ENCODE results near the gene XYLT2. TPM values are rescaled to one million over a fixed set of nuclear protein-coding genes. Genes with fewer than 3 reads are reported as not detected.

The XYLT2 gene
- total and polyA plus RNA-seq, 10 donors: 10.0 to 27.3 (median 19.6) TPM

DNA sequence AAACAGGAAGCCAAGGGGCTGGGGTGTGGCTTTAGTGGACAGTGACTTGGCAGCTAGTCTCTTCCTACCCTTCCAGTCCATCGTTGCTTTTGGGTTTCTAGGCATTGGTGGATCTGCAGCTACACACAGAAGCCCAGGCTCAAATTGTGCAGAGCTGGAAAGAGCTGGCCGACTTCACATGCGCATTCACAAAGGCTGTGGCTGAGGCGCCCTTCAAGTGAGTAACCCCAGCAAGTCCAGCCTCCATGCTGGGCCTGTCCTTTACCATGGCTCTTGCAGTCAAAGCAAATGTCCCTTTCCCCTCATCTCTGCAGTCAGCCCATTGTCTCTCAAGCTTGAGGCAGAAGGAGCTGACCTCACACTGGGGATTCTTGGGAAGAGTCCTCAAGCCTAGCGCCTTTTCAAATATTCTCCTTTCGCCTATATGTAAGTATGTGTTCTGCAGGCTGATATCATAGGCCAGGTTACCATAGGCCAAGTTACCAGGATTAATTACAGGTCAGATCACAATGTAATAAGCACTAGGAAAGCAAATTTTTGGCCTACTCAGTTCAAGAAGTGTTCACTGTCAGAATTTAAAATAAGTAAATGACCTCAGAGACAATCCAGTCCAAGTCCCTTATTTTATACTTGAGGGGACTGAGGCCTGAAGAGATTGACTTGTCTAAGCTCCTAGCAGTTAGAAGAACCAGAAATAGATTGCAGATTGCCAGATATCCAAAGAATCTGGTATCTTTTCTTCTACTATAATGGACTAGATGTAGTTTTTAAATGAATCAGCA lies 33.6 kb downstream of the XYLT2 start:
- peaks cover 7 to 64% (median 46%) of the 10 kb centered on the region in 6 donors for H3K36me3 ChIP-seq
- no peaks in the 10 kb centered on the region for H3K9me3 ChIP-seq
- intact Hi-C loops (cut with DNase I; ENCODE audit: low total_unique reads): loop anchor here (10.0 kb wide), 1 partner anchor 95 kb away; the partner anchor contains the start of gene RSAD1
- H3K4me3 ChIP-seq: no peak overlapping the region
- peak; percentile 36 for DNase-seq
- whole genome bisulfite sequencing, 5 donors: 88 to 93% (median 92%) methylated on average over 6 of the region's 6 CpGs
- no peaks in the 10 kb centered on the region for H3K27me3 ChIP-seq (replicated peaks in 1 of 7)
- no peak for TF ChIP-seq POLR2A (IDR thresholded peaks at IDR 0.05)
- TF ChIP-seq CTCF (IDR thresholded peaks at IDR 0.05 in 8 of 11, conservative IDR thresholded peaks at IDR 0.05 in 3 of 11): no peak
- no peak for TF ChIP-seq POLR2AphosphoS5 (IDR thresholded peaks at IDR 0.05)
- no peak overlapping the region for H3K27ac ChIP-seq
- no peaks in the 10 kb centered on the region for H3K4me1 ChIP-seq

DNA sequence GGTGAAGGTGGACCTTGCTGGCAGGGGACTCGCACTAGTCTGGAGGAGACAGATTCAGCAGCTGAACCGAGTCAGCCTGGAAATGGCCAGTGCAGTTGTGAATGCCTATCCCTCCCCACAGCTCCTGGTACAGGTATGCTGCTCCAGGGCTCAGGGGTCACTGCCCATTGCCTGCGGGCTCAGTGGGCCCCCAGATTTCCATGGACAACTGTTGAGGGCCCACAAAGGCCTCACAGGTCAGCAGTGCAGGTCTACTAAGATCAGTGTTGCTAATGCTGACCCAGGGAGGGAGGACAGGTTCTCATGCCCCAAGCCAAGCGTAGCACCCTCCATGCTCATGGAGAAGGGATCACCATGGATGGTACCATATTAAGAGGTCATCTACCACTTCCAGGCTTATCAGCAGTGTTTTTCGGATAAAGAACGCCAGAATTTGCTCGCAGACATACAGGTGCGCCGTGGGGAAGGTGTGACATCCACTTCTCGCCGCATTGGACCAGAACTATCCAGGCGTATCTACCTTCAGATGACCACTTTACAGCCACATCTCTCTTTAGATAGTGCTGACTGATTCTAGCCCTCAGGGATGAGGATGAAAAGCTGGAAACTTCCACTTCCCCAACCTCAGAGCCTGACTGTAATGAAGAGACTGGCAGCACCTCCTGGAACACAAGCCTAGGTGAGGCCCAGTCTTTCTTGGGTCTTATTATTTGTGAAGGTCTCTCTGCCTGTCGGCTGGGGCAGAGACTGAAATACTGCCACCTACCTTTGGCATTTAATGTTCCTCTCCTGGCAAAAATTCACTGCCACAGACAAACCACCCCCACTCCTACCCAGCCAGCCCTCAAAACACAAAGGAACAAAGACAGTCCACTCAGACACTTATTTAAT lies 34.7 kb downstream of the XYLT2 start:
- TF ChIP-seq POLR2A (IDR thresholded peaks at IDR 0.05) (no peak), CTCF (IDR thresholded peaks at IDR 0.05 in 8 of 11, conservative IDR thresholded peaks at IDR 0.05 in 3 of 11) (peak in 1 of 11 experiments; percentile 1), POLR2AphosphoS5 (IDR thresholded peaks at IDR 0.05) (peak in 1 of 3 donors; percentile 35)
- H3K4me1 ChIP-seq: no peaks in the 10 kb centered on the region
- H3K4me3 ChIP-seq: no peak overlapping the region
- peak; percentile 54 for DNase-seq
- no peaks in the 10 kb centered on the region for H3K27me3 ChIP-seq (replicated peaks in 1 of 7)
- WGBS, 5 donors: 87 to 94% (median 91%) methylated on average over 12 to 13 of the region's 13 CpGs
- intact Hi-C loops (cut with DNase I; ENCODE audit: low total_unique reads): no loop called here
- H3K36me3 ChIP-seq: peaks cover 11 to 75% (median 57%) of the 10 kb centered on the region in 6 donors
- no peak overlapping the region for H3K27ac ChIP-seq
- no peaks in the 10 kb centered on the region for H3K9me3 ChIP-seq

DNA sequence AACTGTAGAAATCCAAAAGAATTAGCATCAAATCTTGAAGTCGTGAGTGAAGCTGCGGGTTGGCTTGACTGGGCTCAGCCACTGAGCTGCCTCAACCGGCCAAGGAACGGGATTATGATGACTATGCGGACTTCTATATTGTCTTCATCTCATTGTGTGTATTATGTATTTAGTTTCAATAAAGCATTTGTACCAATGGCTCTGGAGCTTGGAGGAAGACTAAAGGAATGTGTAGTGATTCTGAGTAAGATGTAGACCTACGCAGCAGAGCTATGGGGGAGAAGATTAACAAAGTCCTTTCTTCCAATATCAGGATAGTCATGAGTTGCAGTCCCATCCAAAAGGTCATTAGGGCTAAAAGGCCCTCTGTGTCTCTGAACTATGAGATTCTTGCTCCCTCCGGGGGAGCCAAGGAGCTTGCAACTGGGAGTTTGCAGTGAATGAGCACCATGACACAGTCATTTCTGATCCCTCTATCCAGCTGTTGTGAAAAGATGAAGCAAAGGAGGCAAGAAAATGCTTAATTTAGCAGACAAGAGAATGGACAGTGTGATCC lies 35.4 kb downstream of the XYLT2 start:
- intact Hi-C loops (cut with DNase I; ENCODE audit: low total_unique reads): no loop called here
- no peaks in the 10 kb centered on the region for H3K4me1 ChIP-seq
- TF ChIP-seq CTCF (IDR thresholded peaks at IDR 0.05 in 8 of 11, conservative IDR thresholded peaks at IDR 0.05 in 3 of 11) (no peak), POLR2A (IDR thresholded peaks at IDR 0.05) (no peak)
- peak; percentile 25 for DNase-seq
- H3K9me3 ChIP-seq: no peaks in the 10 kb centered on the region
- no peak overlapping the region for H3K27ac ChIP-seq
- H3K4me3 ChIP-seq: no peak overlapping the region
- H3K27me3 ChIP-seq (replicated peaks in 1 of 7): no peaks in the 10 kb centered on the region
- 87 to 97% (median 94%) methylated on average over 7 of the region's 7 CpGs for WGBS, 5 donors
- H3K36me3 ChIP-seq: peaks cover 11 to 78% (median 64%) of the 10 kb centered on the region in 6 donors

All from spleen (tissue), 11 donors.